Spinal cord (tissue), 10 donors: ENCODE measurements around the gene MIPOL1. TPM values are rescaled to one million over a fixed set of nuclear protein-coding genes. Genes with fewer than 3 reads are reported as not detected.
A peak's percentile ranks its signal among the peaks of the same experiment; 100 is the strongest.
"Not testable (repeated sequence)": the region's sequence is repeated elsewhere in the genome, so short reads cannot be mapped to it uniquely, and the experiment has no call there.

ENCODE experiments used
- DNase-seq, 6 donors: peaks; one replicate each; pipeline versions ENCODE4 v3.0.0 to v3.0.0-alpha.2; 2013 to 2015; ENCODE audit warnings: low spot score in 6 of 6, low read depth in 4 of 6
- H3K27ac ChIP-seq: one replicate; pipeline ENCODE4 v1.5.1; 2013; ENCODE audit warnings: low read depth, low read length, control low read depth
- H3K27me3 ChIP-seq: one replicate; pipeline ENCODE4 v1.6.1; 2013; ENCODE audit warnings: low read length; ENCODE audit not compliant: control insufficient read depth, insufficient read depth
- H3K36me3 ChIP-seq: one replicate; pipeline ENCODE4 v1.6.1; 2013; ENCODE audit warnings: low read length; ENCODE audit not compliant: control insufficient read depth, insufficient read depth
- H3K4me1 ChIP-seq: one replicate; pipeline ENCODE4 v1.6.1; 2013; ENCODE audit warnings: low read length; ENCODE audit not compliant: control insufficient read depth, insufficient read depth
- H3K4me3 ChIP-seq: one replicate; pipeline ENCODE4 v1.5.1; 2013; ENCODE audit warnings: low read depth, low read length, control low read depth
- H3K9me3 ChIP-seq: one replicate; pipeline ENCODE4 v1.6.1; 2013; ENCODE audit warnings: low read length; ENCODE audit not compliant: control insufficient read depth, insufficient read depth
- WGBS: methylation state at CpG from one replicate; pipeline ENCODE4 v1.1.5; 2013; ENCODE audit warnings: missing lambda C conversion rate; ENCODE audit not compliant: insufficient coverage; 5-methylcytosine and 5-hydroxymethylcytosine counted together
- polyA plus RNA-seq, 2 donors: library from polyadenylated mRNA; unstranded; fragments of 120-200 nt; gene quantifications; one replicate each; pipeline ENCODE4 v1.2.1, GENCODE V29; 2013; ENCODE audit not compliant: insufficient read length in 2 of 2
- total RNA-seq, 2 donors: library from RNA; depleted of rRNA in 1 of 2; stranded (reverse); fragments of 120-200 nt in 1 of 2; fragments of >200 nt in 1 of 2; gene quantifications; one replicate each; pipeline versions ENCODE4 v1.2.3 to v1.2.4, GENCODE V29; 2013 to 2014
- donor health status: healthy.

MIPOL1 gene
- total and polyA plus RNA-seq, 4 donors, result 3.9 to 19.6 (median 11.0) TPM

- DNase-seq, result no peak
Observed at GRCh38 chr14:37185670-37186069, 12.1 kb upstream of the MIPOL1 start.

GRCh38 chr14:37186865-37187264 lies 10.9 kb upstream of the MIPOL1 start:
- no peaks in the 10 kb centered on the region for H3K27me3 ChIP-seq
- no peak overlapping the region for H3K27ac ChIP-seq
- DNase-seq, result no peak
- H3K4me1 ChIP-seq, result no peaks in the 10 kb centered on the region
- no peaks in the 10 kb centered on the region for H3K36me3 ChIP-seq
- H3K4me3 ChIP-seq, result no peak overlapping the region
- H3K9me3 ChIP-seq, result no peaks in the 10 kb centered on the region
- WGBS, result 80% methylated on average over 1 of the region's 1 CpG

More at GRCh38 chr14:37185670-37186069, 12.1 kb upstream of the MIPOL1 start:
- Histone ChIP-seq H3K4me3 (no peak overlapping the region), H3K4me1 (no peaks in the 10 kb centered on the region), H3K9me3 (no peaks in the 10 kb centered on the region), H3K27ac (no peak overlapping the region), H3K27me3 (no peaks in the 10 kb centered on the region), H3K36me3 (no peaks in the 10 kb centered on the region)

GRCh38 chr14:37187294-37187693 lies 10.4 kb upstream of the MIPOL1 start:
- Histone ChIP-seq H3K4me3 (no peak overlapping the region), H3K36me3 (no peaks in the 10 kb centered on the region), H3K27me3 (no peaks in the 10 kb centered on the region), H3K27ac (no peak overlapping the region), H3K9me3 (no peaks in the 10 kb centered on the region), H3K4me1 (no peaks in the 10 kb centered on the region)
- DNase-seq, result no peak
- WGBS, result 82% methylated on average over 2 of the region's 3 CpGs

GRCh38 chr14:37187840-37188577 lies 9.7 kb upstream of the MIPOL1 start:
- H3K4me3 ChIP-seq, H3K36me3 ChIP-seq, DNase-seq, H3K27ac ChIP-seq, H3K4me1 ChIP-seq, H3K9me3 ChIP-seq, H3K27me3 ChIP-seq: not testable (repeated sequence)
- 73% methylated on average over 8 of the region's 9 CpGs for WGBS

- not testable (repeated sequence) for H3K4me3 ChIP-seq, H3K4me1 ChIP-seq, H3K27me3 ChIP-seq, DNase-seq, H3K36me3 ChIP-seq, H3K27ac ChIP-seq, H3K9me3 ChIP-seq
- no CpG with 5 or more reads among the region's 2 CpGs for WGBS
Observed at GRCh38 chr14:37189733-37190132, 8.0 kb upstream of the MIPOL1 start.

- Histone ChIP-seq H3K9me3 (no peaks in the 10 kb centered on the region), H3K36me3 (no peaks in the 10 kb centered on the region), H3K4me3 (no peak overlapping the region), H3K27ac (no peak overlapping the region), H3K4me1 (peaks cover 2% of the 10 kb centered on the region), H3K27me3 (no peaks in the 10 kb centered on the region)
- no CpG with 5 or more reads among the region's 2 CpGs for WGBS
- no peak for DNase-seq
Observed at GRCh38 chr14:37194698-37195097, 3.0 kb upstream of the MIPOL1 start.

GRCh38 chr14:37195327-37195726 lies 2.4 kb upstream of the MIPOL1 start:
- Histone ChIP-seq H3K27ac (no peak overlapping the region), H3K4me3 (no peak overlapping the region), H3K36me3 (no peaks in the 10 kb centered on the region), H3K27me3 (no peaks in the 10 kb centered on the region), H3K9me3 (no peaks in the 10 kb centered on the region), H3K4me1 (peaks cover 2% of the 10 kb centered on the region)
- WGBS, result 57% methylated on average over 1 of the region's 1 CpG
- no peak for DNase-seq

GRCh38 chr14:37196604-37197420 lies 925 bp upstream of the MIPOL1 start:
- peak overlapping the region; percentile 79 for H3K4me3 ChIP-seq
- 93% methylated on average over 10 of the region's 17 CpGs for WGBS
- H3K4me1 ChIP-seq, result peaks cover 2% of the 10 kb centered on the region
- no peaks in the 10 kb centered on the region for H3K27me3 ChIP-seq
- H3K9me3 ChIP-seq, result no peaks in the 10 kb centered on the region
- H3K36me3 ChIP-seq, result no peaks in the 10 kb centered on the region
- DNase-seq, result no peak
- peak overlapping the region; percentile 84 for H3K27ac ChIP-seq

GRCh38 chr14:37198273-37198598 lies 499 bp downstream of the MIPOL1 start:
- H3K4me3 ChIP-seq, result peak overlapping the region; percentile 79
- no peaks in the 10 kb centered on the region for H3K36me3 ChIP-seq
- H3K4me1 ChIP-seq, result peaks cover 2% of the 10 kb centered on the region
- 24% methylated on average over 7 of the region's 11 CpGs for WGBS
- no peaks in the 10 kb centered on the region for H3K9me3 ChIP-seq
- peak overlapping the region; percentile 84 for H3K27ac ChIP-seq
- H3K27me3 ChIP-seq, result no peaks in the 10 kb centered on the region
- peak in 1 of 6 donors; percentile 17 for DNase-seq

- no peaks in the 10 kb centered on the region for H3K36me3 ChIP-seq
- H3K4me3 ChIP-seq, result no peak overlapping the region
- H3K9me3 ChIP-seq, result no peaks in the 10 kb centered on the region
- H3K27me3 ChIP-seq, result no peaks in the 10 kb centered on the region
- WGBS, result no CpG with 5 or more reads among the region's 5 CpGs
- peaks cover 2% of the 10 kb centered on the region for H3K4me1 ChIP-seq
- no peak for DNase-seq
- no peak overlapping the region for H3K27ac ChIP-seq
Observed at GRCh38 chr14:37198907-37199306, 1.2 kb downstream of the MIPOL1 start.
